HG02981 (cell line): ENCODE results near the gene GPC6.
"Not testable (repeated sequence)": the region's sequence is repeated elsewhere in the genome, so short reads cannot be mapped to it uniquely, and the experiment has no call there.

Experiments used
- ATAC-seq: cut with Tn5 transposase; IDR thresholded peaks from one replicate; pipeline ENCODE4 v1.9.1; 2021; ENCODE audit warnings: mild to moderate bottlenecking, moderate library complexity; ENCODE audit not compliant: unreplicated experiment

GPC6 gene

DNA sequence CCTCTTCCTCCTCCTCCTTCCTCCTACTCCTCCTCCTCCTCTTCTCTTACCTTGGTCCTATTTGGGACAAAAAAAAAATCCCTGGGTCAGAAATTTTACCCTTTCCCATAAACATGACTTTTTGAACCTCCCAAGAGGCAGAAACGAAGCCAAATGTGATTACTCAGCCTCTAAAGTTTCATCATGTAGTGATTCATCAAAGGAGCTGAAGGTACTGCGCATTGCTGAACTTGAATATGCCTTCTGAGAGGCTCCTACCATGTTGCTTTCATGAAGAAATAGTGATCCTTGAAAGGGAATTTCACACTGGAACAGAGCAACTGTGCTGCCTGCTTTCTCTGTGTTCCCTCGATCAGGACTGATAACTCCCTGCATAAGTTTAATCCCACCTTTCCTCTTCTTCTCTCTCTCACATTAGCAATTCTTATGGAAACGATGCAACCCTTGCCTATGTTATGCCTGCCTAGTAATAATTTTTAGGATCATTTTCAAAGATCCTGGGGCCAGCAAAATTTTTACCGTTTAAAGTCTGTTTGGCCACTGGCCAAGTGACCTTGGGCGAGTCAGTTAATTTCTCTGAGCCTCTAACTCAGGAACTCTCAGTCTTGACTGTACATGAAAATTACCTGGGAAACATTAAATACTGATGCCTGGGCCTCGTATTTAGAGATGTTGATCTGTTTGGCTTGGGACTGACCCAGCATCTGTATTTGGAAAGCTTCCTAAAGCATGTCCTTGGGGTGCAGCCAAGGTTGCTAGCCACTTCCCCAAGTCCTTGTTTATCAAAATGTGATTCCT is 1103.3 kb downstream of the GPC6 start:
- no peak for ATAC-seq

DNA sequence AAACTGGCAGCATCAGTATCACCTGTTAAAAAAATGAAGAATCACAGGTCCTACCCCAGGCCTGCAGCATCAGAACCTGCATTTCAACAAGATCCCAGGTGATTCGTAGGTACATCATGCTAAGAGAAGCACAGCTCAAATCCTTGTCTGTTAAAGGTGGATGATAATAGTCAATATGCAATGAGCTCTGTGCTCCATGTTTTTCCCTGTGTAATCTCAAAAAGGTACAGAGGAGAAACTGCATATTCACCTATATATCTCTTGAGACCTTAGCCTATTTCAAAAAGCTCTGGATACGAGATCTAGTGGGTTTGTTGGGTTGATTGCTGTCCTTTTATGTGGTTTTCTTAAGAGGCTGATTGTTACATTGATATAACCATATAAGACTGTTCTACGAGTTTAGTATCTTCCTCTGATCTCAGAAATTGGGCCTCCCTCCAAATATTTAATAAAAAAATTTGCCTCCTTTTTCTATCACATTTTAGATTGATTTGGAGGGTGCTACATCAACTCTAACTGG is 1104.0 kb downstream of the GPC6 start:
- ATAC-seq = no peak

DNA sequence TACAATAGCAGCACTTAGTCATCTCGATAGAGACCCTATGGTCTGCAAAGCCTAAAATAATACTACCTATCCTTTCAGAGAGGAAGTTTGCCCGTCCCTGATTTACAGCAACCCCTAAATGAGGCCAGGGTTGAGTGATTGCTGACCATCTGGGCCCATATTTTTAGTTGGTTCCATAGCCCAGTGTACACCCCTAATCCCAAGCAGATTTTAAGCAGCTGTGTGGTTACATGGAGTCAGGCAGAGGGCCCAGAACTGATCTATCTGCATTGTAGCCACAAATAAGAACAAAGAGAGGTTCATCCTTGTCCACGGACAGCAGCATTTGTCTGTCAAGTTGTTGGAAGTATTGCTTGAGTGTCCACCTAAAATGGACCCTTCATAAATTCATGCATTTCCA is 1104.7 kb downstream of the GPC6 start:
- no peak for ATAC-seq

- ATAC-seq = no peak
These were observed 1105.9 kb downstream of the GPC6 start for GRCh38 chr13:94332359-94333096.

GRCh38 chr13:94333131-94333820 is 1106.7 kb downstream of the GPC6 start:
- ATAC-seq = no peak

DNA sequence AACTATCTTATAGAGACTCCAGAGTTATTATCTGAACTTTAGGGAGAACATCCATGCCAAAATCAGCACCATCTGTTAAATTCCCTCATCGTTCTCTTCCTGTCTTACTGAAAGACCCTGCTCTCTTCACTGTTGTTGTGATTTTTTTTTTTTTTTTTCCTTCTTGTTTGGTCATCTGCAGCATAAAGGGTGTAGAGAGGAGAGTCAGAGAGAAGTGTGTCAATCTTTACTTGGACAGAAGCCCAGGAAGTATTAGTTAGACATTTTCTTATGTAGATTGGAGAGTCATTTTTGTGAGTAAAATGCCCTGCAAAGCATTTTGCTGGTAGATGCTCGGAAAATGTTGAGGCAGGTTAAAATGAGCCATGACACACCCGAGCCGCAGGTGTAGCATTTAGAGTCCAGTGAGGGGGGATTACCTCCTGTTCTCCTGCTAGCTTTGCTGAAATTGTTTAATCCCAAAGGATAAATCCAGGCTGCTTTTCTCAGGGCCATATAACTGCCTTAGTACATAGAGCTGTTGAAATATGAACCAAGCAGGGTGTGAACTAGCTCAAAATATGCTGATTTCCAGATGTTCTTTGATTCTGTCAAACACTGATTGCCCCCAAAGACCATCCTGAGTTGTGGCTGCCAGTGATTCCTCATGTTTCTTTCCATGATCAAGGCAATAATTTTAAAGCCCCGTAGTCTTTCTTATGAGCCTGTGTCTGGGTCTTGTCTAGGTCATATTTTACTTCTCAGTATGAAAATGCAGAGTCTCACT is 1109.3 kb downstream of the GPC6 start:
- ATAC-seq = no peak

DNA sequence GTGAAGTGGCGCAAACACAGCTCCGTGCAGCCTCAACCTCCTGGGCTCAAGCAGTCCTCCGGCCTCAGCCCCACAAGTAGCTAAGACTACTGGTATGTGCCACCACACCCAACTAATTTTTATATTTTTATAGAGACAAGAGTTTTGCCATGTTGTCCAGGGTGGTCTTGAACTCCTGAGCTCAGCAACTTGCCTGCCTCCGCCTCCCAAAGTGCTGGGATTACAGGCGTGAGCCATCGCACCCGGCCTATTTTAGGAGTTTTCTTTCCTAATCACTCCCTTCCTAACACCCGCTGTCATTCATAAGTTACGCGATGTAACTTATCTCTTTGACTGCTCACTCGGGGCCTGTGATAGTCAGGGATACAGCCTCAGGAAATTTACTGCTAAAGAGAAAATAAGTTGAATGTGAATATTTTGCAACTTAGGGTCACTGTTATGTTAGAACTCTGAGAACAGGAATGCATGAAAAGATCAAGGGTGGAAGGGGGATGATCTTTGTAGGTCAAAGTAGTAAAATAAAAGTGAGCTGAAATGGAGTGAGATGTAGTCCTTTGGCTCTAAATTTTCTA is 1112.6 kb downstream of the GPC6 start:
- ATAC-seq = no peak

GRCh38 chr13:94342436-94343242 is 1116.0 kb downstream of the GPC6 start:
- ATAC-seq = no peak

DNA sequence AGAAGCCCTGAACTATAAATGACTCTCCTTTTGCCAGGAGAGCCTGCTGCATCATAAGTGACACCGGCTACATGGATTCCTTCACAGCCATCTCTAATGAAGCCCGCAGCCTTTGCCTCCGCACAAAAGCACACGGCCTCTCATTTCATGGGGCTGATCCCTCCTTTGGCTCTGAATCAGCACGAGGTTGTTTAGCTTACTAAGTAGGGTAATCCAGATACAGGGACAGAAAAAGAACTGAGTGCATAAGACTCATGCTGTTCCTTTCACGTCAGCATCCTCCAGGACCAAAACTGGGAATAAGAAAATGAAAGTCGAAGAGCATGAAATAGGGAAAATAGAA is 1116.6 kb downstream of the GPC6 start:
- no peak for ATAC-seq

- ATAC-seq = not testable (repeated sequence)
These were observed 1117.1 kb downstream of the GPC6 start for GRCh38 chr13:94343687-94344086.

GRCh38 chr13:94344126-94344818 is 1117.7 kb downstream of the GPC6 start:
- ATAC-seq = no peak

DNA sequence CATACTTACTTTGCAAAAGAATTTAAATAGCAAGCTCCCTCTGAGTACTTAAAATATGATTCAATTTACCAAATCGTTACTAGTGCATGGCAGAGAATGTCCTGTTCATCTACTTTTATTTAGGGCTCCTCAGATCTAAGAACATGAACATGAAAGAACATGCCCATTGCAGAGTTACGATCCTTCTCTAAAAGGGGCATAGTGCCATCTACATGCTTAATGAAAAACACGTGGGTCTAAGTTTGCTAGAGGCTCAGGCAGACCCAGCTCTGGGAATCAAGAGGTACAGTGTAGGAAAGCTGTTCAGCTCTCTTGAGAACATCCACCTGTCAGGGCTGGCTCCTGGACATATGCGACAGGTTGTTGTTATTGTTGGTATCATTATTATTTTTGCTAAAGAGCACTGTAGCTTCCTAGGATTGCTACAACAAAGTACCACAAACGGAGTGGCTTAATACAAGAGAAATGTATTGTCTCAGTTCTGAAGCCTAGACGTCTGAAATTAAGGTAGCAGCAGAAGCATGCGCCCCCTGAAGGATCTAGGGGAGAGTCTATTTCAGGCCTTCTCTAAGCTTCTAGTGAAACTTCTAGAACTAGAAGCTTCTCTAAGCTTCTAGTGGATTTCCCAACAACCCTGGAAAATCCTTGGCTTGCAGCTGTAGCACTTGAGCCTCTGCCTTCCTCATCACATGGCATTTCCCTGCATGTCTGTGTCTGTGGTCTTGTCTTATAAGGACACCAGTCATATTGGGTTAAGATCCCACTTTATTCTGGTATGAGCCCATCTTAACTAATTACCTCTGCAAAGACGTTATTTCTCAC is 1119.0 kb downstream of the GPC6 start:
- ATAC-seq = no peak

DNA sequence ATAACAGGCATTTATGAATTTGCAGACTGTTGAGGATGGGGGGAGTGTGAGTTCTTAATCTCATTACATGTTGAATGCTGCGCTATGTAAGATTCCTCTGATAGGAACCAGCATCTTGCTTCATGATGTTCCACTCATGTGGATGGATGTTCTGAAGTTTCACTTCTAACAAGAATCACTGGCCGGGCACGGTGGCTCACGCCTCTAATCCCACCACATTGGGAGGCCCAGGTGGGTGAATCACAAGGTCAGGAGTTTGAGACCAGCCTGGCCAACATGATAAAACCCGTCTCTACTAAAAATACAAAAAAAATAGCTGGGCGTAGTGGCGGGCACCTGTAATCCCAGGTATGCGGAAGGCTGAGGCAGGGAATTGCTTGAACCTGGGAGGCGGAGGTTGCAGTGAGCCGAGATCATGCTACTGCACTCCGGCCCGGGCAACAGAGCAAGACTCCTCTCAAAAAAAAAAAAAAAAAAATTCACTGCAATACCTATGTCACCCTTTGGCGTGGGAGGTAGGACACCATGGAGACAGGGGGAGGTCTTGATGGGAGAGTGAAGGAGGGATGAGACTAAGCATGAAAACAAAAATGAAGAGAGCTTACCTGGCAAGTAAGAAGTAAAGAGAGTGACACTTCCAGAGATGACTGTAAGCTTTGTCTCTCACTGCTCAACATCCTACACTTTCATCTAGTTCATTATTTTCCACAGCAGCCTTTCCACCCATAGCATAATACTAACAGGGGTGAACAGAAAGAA is 1119.8 kb downstream of the GPC6 start:
- ATAC-seq = no peak

GRCh38 chr13:94351292-94351990 is 1124.8 kb downstream of the GPC6 start:
- no peak for ATAC-seq

DNA sequence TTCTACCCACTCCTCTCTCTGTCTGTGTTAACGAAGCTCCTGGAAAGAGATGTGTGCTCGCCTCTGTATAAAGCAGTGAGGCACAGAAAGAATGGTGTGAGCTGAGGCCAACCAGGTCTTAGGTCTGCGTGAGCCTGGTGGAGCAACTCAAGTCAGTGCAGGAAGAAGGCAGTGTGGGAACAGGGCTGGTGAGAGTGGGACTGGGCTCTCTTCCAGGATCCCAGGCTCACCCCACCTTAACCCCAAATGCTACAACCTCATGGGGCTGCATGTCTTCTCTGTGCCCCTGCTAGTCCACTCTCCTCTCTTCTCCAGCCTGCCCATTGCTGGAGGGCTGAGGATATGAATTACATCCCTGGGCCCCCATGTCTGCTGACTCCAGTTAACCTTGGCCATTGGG is 1125.5 kb downstream of the GPC6 start:
- no peak for ATAC-seq

- ATAC-seq = no peak
These were observed 1126.6 kb downstream of the GPC6 start for GRCh38 chr13:94353167-94353710.

DNA sequence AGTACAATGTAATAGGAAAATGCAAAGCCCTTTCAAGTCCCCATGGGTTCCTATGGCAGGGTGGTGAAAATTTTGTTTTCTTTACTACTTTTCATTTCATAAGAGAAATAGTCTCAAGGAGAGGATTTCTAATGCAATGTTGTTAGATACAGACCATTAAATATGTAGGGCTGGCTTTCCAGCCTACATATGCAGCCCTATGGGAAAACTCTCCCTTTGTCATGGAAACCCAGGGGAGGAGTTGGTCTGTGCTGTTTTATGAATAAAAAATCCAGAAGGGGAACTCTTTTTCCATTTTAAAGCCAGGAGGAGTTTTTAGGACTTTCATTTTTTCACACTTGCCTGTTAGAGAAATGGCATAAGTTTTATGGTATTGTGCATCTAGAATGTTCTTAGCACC is 1133.3 kb downstream of the GPC6 start:
- no peak for ATAC-seq
